AG09319 (cell line): Measurements from ENCODE around the gene CCDC177.

Experiments
- DNase-seq: peaks from one replicate; pipeline ENCODE4 v3.0.0-alpha.2; 2010; ENCODE audit warnings: low read depth; ENCODE audit errors: extremely low read depth
- CTCF ChIP-seq: IDR thresholded peaks from 2 replicates; pipeline ENCODE4 v1.5.1; 2011; ENCODE audit warnings: low read depth, mild to moderate bottlenecking, inconsistent platforms, low read length, moderate library complexity

CCDC177 gene

DNA sequence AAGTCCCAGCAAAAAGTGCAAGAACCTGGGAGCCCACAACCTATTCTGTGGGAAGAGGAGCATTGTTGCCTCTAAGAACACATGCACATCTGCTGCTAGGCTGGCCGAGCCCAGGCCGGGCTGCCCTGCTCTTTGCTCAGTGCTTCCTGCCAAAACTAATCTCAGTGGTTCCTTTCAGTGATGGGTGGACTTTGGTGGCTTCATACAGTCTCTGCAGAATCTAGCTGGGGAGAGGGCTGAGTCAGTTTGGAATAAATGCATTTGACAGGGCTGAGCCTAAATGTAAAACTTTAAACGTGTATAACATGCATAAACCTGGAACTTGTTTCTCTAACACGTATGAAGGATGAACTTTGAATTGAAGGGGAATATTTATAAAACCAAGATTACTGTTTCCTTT, 44.6 kb downstream of the CCDC177 start:
- no peak for DNase-seq
- TF ChIP-seq CTCF: no peak

DNA sequence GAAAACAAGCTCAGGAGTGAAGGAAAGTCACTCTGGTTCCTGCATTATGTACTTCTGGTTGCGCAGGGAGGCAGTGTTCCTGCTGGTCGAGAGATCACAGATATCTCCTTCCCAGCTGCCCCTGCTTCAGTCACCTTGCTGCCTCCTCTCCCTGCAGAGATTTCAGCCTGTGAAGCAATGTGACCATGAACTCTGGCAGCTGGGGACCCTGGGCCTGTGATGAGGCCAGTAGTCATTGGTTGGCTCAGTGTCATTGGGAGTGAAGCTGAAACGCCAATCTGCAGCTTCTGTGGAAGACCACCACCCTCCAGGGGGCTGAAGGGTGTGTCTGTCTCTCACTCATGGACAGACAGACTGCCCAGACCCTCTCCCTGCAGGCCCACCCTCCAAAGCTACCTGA, 45.1 kb downstream of the CCDC177 start:
- no peak for TF ChIP-seq CTCF
- no peak for DNase-seq

DNA sequence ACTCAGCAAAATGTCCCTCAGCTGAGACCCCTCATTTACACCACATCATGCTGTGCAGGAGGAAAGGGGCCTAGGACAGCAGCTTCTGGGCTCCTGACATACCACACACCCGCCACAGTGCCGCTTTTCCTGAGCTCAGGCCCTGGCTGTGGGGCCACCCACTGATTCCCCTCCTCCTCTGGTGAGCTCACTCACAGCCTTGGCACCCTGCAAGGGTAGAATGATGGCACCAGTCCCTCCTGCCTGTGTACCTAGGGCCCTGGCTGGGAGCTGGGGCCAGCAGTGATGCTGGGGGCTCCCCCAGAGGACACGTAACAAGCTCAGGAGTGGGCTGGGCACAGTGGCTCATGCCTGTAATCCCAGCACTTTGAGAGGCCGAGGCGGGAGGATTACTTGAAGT, 45.7 kb downstream of the CCDC177 start:
- DNase-seq: no peak

DNA sequence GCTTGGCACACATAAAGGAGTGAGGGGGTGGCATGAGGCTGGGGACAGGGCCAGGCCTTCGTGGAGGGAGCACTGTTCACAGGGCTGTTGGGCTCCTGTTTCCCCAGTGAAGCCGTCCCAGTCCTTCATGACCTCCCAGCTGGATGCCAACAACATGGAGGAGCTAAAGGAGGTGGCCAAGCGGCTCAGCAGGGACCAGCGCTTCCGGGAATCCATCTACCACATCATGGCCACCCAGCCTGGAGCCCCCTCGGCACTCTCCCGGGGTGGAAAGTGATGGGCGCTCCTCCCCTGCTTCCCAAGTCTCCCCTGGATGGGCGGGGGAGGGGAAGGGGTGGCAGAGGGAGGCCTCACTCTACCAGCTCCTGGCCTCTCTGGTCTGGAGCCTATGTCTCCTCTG, 46.5 kb downstream of the CCDC177 start:
- no peak for TF ChIP-seq CTCF
- no peak for DNase-seq

More for the DNA sequence above, 45.7 kb downstream of the CCDC177 start:
- TF ChIP-seq CTCF: no peak

DNA sequence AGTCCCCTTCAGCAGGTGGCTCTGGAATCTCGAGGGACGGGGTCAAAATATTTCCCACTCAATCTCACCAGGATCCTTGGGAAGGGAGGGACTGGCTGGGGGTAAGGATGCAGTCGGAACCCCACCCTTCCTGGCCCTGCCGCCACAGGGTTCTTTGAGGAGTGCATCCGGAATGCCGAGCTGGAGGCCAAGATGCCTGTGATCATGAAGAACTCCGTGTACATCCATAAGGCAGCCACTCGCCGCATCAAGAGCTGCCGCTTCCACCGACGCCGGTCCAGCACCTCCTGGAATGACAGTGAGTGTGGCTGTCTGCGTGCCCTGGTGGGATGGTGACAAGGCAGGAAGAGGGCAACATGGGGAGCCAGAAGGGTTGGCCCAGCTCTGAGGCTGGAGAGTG, 47.0 kb downstream of the CCDC177 start:
- TF ChIP-seq CTCF: no peak
- no peak for DNase-seq

GRCh38 chr14:69525896-69526295, 48.8 kb downstream of the CCDC177 start:
- no peak for TF ChIP-seq CTCF
- no peak for DNase-seq

DNA sequence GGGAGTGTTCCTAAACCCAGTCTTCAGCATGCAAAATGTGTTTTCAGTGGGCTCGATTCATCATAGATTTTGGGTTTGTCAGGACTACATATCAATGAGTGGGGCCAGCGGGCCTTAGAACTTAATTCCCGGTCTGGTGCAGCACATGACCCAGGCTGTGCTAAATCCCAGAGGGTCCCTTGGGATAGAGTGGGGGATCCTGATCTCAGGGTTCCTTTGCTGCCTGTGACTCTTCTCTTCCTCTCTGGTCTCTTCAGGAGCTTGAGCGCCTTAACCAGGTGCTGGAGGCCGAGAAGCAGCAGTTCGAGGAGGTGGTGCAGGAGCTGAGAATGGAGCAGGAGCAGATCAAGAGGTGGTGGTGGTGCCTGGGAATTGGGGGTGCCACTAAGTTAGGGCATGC, 52.6 kb downstream of the CCDC177 start:
- TF ChIP-seq CTCF: no peak
- no peak for DNase-seq
